ENCODE data around the gene NOTCH2. TPM values are rescaled to one million over a fixed set of nuclear protein-coding genes. Genes with fewer than 3 reads are reported as not detected.
"Not testable (repeated sequence)": the region's sequence is repeated elsewhere in the genome, so short reads cannot be mapped to it uniquely, and the experiment has no call there.

Gene NOTCH2
- total RNA-seq, 1 donor from 2014 or later, result 48.8 TPM

DNA sequence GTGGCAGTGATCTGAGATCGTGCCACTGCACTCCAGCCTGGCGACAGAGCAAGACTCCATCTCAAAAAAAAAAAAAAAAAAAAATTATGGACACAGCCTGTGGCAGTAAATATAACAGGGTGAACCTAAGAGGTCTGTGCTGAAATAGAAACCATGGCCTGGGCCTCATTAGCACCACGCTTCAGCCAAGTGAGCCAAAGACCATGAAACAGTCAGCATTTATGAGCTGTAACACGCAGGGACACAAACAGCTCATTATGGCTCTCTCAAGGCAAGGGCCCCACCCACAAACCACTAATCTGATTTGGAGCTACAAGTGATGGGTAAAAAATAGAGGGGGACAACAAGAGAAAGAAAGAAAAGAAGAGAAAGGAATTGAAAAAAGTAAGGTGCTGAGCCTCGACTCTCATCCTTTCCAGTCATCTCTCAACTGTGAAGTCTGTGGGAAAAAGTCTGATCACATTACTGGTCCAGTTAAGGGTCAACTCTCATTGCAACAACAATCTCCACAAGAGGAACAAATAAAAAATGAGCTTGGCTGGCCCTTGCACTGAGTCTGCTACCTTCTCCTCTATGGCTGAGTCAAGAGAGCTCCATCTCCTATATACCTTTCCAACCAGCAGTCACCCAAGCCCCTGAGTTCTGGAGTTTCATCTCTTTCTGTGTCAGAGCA, 93.7 kb downstream of the NOTCH2 start:
- DNase-seq (ENCODE audit: extremely low read depth, low read depth, low spot score), result not testable (repeated sequence)

DNA sequence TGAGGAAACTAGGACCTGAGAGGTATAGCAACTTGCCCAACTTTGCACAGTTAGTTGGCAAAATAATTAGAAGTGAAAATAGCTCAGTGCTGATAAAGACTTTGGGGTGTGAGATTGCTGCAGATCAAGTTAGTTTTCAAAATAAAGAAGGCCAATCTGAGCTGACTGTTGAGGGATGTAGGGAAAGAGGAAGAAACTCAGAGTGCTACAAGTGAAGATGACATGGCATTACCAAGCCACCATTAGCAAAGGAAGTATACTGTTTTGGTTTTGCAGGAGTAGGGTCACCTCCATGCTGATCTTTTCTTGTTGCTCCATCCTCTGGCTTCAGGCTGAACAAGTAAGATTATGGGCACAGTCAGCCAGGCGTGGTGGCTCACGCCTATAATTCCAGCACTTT, 94.5 kb downstream of the NOTCH2 start:
- no peak for DNase-seq (ENCODE audit: extremely low read depth, low read depth, low spot score)

DNA sequence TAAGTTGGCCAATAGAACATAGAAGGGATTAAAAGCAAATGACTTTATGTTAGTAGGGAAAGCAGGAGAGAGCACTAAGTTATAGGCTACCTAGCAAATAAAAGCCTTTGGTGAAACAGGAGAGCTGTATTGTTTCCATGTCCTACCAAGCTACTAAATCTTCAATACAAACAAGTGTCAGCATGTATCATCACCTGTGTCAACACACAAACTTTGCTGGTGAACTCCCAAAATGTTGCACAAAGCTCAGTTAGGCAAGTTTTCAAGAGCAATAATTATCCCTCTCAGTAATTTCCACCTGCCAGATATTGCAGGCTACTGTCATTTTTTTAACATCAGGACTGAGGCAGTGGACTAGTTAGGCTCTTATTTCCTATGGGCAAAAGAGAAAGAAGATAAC, 95.4 kb downstream of the NOTCH2 start:
- DNase-seq (ENCODE audit: extremely low read depth, low read depth, low spot score), result no peak

DNA sequence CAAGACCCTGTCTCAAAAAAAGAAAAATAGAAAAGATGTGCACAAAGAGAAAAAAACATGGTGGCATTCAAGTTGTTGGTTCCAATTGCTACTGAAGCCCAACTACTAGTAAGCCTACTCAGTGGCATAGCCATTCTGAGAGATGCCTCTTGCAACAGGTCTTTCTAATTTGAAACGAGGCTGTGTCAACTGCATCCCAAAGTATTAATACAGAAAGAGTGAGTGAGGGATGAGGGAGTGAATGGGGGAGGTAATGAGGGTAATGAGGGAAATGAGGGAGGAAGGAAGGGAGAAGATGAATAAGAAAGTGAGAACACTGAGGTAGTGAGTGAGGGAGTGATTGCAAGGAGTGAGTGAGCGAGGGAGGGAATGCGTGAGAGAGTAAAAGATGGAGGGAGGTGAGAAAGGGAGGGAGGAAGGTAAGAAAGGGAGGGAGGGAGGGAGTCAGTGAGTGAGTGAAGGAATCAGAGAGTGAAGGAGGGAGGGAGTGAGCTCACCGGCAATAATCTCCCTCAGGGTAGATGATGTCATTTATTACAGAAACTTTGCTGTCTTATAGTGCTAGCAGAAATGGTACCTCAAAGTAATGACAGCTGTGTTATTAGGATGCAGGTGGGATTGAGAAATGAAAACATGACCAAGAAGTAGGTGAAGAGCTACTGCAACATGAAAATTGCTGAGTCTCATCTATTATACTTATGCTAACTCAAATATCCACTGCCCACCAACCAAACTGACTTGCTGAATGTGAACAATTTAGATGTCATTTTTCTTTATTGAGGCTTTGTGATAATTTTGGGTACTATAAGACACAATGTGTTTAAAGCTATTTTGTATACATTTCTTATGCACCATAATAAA, 97.5 kb downstream of the NOTCH2 start:
- DNase-seq (ENCODE audit: extremely low read depth, low read depth, low spot score), result no peak

DNA sequence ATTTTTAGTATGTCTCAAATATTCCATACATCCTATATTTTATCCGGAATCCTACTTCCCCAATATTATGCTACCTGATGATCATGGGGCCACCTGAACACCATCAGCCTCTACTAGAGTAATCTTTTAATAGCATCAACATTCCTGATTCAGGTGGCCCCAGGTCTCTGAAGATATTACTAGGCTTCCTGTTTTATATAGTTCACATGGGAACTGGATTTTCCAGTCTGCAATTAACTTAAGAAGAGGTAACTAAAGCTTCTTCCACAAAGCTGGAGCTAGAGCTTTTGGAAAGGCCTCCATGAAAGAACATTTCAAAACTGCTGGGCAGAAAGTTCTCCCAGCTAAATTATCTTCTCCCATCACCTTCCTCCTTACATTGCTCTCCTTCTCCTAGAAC, 100.9 kb downstream of the NOTCH2 start:
- no peak for DNase-seq (ENCODE audit: extremely low read depth, low read depth, low spot score)

DNA sequence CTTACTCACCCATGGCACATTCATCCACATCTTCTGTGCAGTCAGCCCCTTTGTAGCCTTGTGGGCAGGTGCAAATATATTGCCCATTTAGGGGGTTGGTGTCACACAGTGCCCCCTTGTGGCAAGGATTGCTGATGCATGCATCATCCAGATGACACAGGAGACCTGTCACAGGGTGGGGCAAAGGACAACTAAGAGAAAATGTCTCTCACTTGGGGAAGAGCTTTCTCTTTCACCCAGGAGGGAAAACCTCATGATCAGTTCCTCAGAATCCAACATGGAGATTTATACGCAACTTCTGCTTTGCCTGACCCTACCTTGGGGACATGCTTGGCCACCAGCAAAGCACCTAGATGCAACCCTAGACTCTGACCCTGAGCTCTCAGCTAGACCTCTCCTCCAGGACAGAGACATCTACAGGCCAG, 101.4 kb downstream of the NOTCH2 start:
- DNase-seq (ENCODE audit: extremely low read depth, low read depth, low spot score), result peak; percentile 20

DNA sequence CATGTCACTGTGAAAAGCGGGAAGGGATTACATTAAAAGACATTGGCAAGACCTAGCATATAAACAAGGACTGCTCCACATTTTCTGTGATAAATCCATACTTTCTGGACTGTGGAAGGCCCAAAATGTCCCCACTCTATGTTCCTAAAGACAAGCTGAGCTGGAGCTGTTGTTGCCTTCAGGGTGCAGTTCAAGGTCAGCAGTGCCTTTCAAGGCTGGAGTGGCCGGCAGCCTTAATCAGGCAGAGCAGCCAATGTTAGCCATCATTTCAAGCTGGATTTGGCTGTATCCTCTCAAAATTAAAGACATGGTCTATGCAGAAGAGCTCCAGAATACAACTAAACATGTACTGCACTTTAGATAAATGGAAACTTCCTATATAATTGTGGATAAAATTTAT, 102.8 kb downstream of the NOTCH2 start:
- DNase-seq (ENCODE audit: extremely low read depth, low read depth, low spot score), result no peak

DNA sequence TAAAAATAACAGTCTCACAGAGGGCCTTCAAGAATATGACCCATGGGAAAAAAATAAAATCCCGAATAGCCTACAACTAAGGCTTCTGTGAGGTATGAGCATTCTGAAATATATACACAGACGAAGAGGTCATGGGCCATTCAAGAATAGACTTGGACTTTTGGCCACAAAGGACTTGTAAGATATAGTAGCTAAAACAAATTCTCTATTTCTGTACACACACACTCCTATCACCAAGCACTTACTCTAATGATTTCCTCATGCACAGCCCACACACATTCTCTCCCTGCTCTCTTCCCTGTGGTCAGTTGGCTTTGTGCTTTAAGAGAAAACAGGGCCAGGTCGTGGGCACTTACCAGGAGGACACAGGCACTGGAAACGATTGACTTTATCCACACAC, 103.4 kb downstream of the NOTCH2 start:
- no peak for DNase-seq (ENCODE audit: extremely low read depth, low read depth, low spot score)

DNA sequence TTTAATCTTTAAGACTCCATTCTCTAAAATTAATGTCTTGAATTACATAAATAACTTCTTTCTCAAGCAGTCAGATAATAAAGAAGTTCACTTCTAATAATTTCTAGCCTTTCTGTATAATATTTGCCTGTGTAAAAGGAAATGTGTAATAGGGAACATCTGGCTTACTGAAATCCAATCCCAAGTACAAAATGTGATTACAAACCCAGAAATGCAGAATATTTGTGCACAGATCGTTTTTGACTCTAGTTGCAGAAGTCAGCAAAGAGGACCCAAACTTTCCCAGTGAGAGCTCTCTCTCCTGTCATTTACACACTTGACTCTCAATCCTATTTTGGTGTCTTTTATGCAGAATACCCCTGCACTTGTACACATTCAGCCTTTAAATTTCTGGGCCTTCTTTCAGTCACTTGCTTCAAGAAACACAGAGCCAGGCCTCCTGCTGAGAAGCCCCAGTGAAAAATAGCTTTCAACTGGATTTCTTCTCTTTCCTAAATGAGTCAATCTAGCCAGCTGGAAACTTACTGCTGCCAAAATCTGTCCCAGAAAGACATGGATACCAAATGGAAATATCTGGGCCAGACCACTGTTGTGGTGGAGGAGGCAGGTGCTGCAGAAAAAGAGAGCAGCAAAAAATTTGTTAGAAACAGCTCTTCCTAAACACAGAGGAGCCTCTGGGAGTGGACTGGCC, 104.6 kb downstream of the NOTCH2 start:
- no peak for DNase-seq (ENCODE audit: extremely low read depth, low read depth, low spot score)

DNA sequence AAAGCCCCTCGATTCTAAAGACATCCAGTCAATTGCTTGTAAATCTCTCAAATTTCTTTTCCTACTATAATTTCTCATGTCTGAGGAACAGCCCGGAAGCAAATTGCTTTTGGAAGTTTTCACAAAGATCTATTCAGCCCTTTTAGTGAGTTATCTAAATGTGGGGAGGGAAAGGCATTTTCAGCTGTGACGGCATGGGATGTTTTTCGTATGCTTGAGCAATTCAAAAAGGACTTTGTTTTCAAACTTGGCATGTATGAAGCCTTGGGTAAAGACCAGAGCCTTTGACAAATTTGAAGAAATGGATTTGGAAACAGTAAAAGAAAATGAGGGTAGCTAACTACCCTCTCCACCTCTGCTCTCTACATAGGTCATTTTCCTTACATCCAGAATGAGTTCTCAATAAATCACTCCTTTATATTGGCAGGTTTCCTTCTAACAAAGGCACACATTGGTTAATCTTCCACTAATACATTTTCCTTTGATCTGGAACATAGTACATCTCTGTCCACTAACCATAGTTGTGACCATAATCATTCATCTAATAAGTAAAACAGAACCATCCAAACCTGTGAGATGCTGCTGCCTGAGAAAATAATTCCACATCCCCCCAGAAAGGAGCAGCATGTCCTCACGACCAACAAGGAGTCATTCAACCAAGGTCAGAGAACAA, 107.0 kb downstream of the NOTCH2 start:
- DNase-seq (ENCODE audit: extremely low read depth, low read depth, low spot score), result no peak

DNA sequence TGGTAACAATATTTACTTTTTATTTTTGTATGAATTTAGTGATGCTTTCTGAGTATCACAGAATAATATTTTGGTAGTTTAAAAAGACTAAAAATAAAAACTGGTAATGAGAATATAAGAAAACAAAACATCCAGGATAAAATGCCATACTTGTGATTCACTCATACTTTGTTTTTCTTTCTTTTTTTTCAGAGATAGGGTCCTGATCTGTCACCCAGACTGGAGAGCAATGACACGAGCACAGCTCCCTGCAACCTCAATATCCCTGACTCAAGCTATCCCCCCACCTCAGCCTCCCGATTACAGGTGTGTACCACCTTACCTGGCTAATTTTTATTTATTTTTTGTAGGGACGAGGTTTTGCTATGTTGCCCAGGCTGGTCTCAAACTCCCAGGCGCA, 109.0 kb downstream of the NOTCH2 start:
- no peak for DNase-seq (ENCODE audit: extremely low read depth, low read depth, low spot score)

DNA sequence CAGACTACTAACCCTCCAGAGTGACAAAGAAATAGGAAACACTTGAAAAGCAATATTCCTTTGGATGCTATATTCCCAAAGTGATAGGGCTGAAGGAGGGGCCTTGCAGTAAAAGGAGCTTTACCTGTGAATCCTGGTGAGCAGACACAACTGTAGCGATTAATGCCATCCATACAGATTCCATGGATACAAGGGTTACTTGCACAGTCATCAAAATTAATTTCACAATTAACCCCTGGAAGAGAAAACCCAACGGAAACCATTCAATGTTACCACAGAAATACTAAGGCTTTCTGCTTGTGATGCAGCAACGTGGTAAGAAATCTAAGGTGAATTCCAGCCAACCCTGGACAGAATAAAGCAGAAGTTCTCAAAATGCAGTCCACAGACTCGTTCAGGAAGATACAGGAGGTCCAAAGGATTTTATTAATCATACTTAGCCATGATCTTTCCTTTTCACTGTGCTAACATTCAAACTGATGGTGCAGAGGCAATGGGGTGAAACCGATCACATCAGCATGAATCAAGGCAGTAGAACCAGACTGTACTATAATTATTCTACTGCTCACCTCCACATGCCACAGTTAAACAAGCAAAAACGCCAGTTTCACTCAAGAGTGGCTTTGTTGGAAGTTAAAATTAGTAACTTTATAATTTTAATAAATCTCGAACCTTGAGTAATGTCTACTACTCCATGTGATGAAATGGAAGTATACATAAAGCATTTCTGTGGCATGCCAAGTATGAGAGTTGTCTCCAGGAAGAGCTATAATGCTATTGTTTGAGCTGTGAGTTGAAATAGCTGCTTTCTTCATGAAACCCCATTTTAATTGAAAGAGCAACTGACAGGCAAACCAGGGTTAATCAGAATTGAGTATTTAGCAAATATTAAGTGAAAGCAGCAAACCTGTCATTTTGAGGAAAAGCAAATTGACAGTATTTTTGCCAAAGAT, 109.9 kb downstream of the NOTCH2 start:
- no peak for DNase-seq (ENCODE audit: extremely low read depth, low read depth, low spot score)

DNA sequence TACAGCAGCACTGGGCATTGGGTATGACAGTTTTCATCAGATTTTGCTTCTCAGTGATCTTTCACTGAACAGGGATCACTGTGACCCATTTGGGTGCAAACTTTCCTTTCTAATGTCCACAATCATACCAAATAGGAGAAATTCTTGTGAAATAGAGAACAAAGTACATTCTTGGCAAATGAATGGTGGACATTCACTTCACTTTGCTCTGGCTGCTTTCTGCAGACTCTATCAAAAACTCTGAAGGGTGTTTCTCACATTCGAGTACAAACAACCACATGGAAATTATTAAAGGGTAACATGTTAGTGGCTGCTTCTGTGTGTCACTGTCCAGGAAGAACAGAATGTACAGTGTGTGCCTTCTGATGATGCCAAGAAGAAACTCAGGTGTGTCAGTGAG, 111.2 kb downstream of the NOTCH2 start:
- no peak for DNase-seq (ENCODE audit: extremely low read depth, low read depth, low spot score)

DNA sequence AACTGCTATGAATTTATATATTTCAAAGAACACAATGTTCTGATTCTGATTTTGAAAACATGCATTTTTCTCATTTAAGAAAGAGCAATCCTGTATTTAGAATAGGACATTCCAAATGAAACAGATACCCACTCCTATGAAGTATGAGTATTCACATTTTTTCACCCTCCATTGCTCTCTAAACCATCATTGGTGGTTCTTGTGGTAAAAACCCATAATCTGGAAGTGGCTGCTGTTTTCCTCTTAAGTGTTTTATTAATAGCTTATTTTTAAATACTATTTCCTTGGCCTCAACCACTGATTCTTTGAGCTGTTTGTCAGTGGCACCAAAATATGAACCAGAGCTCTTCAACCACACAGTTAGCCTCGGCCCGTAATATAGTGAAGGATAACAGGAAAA, 113.2 kb downstream of the NOTCH2 start:
- DNase-seq (ENCODE audit: extremely low read depth, low read depth, low spot score), result no peak

DNA sequence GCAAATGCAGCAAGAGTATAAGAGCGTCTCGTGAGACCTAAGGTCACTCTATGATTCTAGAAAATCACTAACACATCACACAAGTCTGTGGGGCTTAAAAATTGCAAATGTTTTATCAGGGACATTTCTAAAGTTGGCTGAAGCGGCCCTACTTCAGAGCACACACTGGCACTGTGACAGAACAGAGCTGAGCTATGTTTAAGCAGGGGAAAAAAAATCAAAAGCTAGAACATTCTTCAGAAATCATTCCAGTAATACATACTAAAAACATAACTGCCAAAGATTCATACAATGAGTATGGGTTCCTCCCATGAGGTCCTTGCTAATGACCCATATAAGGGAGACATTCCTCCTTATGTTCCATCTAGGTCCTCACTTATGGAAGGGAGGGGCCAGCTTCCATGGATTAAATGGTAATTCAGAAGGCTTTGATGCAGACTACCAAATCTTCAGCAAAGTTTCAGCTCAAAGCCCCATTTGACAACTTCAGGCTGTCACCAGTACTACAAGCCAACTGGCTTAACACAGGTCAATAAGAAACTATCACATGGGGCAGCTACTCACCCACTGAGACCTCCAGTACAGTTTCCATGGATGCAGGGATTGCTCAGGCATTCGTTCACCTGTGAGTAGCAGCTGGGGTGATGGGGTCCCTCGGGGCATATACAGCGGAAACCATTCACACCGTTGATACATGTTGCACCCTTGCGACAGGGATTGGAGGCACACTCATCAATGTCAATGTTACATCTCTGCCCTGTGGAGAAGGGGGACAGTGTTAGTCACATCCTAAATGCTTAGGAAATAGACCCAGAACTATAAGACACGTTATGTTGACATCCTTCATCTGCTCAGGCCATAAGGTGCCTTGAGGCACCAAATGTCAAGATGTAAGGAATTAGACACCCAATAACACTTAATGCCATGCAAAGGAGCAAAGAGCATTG, 114.7 kb downstream of the NOTCH2 start:
- DNase-seq (ENCODE audit: extremely low read depth, low read depth, low spot score), result no peak

DNA sequence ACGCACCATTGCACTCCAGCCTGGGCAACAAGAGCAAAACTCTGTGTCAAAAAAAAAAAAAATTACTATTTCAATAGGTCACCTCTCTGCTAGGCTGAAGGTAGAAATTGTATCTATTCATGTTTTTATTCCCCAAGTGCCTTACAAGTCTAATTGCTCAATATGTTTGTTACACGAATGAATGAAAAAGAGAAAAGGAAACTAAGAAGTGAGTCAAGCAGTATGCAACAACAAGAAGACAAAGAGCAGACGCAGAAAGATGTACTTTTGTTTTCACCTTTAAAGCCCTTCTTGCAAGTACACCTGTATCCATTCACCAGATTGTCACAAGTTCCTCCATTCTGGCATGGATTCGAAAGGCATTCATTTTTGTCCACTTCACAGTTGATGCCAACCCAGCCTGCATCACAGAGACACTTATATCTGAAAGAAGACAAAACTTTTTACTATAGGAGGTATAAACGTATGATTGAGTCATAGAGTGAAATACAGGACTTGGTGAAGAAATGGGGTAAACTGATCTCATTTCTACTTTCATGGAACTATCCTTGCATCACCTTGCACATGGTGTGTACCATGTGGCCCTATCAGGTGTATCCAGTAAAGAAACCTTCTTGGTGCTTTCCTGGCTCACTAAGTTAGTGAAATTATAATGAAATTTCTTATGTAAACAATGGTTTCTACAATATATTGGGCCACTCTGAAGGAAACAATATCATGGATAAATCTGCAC, 116.0 kb downstream of the NOTCH2 start:
- DNase-seq (ENCODE audit: extremely low read depth, low read depth, low spot score), result no peak

DNA sequence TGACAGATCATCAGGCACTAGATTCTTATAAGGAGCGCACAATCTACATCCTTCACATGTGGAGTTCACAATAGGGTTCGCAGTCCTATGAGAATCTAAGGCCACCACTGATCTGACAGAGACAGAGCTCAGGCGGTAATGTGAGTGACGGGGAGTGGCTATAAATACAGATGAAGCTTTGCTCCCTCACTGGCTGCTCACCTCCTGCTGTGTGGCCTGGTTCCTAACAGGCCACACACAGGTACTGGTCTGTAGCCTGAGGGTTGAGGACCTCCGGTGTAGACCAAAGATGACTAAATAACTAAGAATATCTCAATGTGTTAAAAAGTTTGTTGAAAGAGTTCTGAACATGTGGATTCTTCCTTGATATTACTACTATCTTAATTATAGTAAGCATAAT, 117.0 kb downstream of the NOTCH2 start:
- DNase-seq (ENCODE audit: extremely low read depth, low read depth, low spot score), result no peak
